ENCODE results near the gene CADPS2. TPM values are rescaled to one million over a fixed set of nuclear protein-coding genes. Genes with fewer than 3 reads are reported as not detected.

The CADPS2 gene
- total RNA-seq, 2 donors from 2014 or later = 12.1 to 13.0 TPM

DNA sequence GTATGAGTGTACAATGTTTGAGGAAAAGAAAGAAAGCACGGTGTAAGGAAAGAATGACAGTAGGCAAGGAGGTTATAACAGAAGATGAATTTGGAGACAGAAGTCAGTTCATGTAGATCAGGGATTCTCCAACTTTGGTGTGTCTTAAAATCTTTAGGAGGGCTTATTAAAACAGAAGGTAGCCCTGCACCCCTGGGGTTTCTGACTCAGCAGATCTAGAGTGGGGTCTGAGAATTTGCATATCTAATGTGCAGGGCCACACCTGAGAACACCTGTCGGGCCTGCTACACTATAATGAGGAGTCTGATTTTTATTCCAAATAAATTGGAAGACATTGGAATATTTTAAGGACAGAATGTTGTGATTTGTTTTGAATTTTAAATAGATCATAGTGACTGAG, 307.9 kb downstream of the CADPS2 start:
- intact Hi-C loops (cut with DNase I, micrococcal nuclease) = no loop called here
- DNase-seq (no peak), ATAC-seq (no peak)

DNA sequence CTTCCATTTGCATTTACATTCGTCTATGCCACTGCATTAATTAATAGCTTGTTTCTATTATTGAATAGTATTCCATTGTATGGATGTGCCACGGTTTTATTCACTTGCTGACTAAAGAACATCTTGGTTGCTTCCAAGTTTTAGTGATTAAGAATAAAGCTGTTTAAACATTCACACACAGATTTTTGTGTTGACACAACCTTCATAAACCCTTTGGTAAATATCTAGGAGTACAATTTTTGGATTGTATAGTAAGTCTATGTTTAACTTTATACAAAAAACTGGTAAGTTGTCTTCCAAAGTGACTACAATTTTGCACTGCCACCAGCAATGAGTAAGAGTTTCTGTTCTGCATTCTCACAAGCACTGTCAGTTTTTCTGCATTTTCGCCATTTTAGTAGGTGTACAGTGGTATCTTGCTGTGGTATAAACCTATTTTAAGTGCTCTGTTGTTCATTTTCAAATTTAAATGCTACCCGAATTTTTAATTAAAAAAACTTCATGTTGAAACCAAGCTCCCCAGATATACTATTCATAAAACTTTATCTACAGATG, 308.7 kb downstream of the CADPS2 start:
- ATAC-seq = no peak
- intact Hi-C loops (cut with DNase I, micrococcal nuclease) = no loop called here
- no peak for DNase-seq

DNA sequence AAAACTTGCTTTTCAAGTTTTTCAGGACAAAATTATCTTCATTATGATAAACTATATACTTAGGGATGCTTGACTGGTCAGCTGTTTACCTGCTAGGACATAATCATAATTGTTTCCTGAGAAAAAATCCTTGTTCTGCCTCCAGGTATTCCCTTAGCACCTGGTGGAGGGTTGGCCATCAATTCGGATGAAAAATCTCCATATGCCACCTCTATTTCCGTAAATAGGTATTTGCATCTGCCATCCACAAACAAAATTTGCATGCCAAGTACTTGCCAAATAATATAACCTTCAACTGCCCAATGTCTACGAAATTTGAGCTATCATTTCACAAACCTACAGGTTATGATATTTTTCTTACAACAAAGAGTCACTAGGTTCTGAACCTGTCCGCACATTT, 313.6 kb downstream of the CADPS2 start:
- intact Hi-C loops (cut with DNase I, micrococcal nuclease) = no loop called here
- ATAC-seq = no peak
- no peak for DNase-seq

DNA sequence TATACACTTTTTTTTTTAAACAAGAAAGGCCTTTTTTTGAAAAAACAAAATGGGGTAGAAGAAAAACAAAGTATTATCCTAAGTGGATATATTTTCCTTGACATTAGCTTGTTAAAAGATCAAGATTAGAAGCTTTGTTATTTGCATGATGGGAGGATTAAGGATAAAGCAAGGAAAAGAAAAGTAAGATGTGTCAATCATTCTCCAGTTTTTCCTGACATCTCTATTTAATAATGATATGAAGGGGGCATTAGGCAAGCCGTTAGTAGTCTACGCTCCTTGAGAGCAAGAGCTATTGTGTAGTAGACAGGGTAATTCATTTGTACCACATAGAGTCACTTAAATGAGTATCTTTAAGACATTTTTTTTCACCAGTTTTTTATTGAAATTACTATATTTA, 324.9 kb downstream of the CADPS2 start:
- intact Hi-C loops (cut with DNase I, micrococcal nuclease) = no loop called here
- DNase-seq (no peak), ATAC-seq (no peak)

DNA sequence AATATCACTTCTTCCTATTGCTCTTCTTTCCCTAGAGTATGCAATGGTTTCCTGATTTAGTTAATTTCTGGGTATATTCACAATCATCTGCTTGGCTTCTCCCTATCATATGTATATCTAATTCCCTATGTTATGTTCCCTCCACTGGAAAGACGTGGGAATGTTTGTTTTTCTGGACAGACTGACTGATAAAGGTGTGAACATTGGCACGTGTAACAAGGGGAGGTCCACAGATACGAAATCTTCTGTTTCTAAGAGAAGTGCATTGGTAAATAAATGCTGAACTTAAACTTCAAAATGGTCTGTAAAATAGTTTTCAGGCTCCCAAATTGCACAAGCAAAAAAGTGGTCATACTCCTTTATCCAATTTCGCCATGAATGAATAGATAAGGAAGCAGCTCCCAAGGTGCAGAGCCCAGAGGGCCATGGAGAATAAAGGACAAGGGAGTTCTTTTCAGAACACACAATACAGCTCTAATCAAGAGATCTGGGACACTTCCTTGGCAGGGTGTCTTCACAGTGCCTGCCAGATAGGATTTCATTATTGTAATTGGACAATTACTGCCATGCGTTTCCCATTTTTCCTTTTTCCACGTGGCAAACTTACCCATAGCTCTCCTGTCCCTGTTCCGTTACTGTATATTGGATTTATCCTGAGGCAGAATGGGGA, 329.3 kb downstream of the CADPS2 start:
- no peak for ATAC-seq
- no peak for DNase-seq
- intact Hi-C loops (cut with DNase I, micrococcal nuclease) = no loop called here

DNA sequence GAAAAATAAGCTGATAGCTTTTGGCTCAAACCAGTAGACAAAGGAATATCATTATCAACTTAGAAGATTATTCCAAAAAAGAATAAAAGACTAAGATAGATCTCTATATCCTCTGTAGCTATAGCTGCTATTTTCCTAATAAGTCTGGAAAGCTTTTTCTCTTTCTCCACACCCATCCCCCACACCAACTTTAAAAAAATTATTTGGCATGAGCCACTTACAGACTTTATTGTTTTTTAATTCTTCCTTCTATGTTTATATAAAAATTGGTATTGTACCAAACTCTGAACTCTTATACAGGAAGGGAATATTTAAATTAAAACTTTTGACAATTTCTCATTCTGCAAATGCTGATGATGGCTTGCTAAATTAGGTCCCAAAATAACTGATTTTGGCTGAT, 330.0 kb downstream of the CADPS2 start:
- DNase-seq = no peak
- no peak for ATAC-seq
- intact Hi-C loops (cut with DNase I, micrococcal nuclease) = no loop called here

DNA sequence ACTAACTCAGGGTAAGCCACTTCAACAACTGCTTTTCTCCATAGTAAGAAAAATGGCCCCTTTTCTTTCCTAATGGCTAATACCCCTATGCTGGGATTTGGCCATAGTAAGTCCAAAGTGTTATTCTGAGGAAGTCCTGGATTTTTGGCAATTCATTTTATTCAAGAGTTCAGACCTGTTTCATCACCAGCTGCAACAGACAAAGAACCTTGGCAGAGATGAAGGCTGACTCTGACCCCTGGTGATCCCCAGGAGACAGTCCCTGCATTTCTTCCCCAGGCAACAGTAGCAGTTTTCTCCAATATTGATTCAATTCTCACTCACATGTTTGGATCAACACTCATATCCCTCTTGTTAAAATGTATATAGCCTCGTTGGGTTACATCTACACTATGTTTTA, 332.5 kb downstream of the CADPS2 start:
- intact Hi-C loops (cut with DNase I, micrococcal nuclease) = no loop called here
- no peak for DNase-seq
- ATAC-seq = no peak

DNA sequence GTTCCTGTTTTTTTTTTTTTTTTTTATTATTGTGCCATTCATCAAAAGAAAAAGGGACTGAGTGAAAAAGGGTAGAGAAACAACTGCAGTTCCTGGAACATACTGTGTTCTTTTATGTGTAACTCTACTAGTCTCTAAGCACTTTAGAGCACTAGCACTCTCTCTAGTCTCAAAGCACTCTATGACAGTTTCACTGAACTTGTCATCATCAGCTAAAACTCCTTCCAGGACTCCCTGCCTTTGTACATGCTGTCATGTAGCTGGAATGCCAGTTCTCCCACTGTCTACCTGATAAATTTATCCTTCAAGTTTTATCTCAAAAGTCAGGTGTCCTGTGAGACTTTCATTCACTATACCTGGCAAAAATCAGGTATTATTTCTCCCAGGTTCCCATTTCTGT, 333.5 kb downstream of the CADPS2 start:
- ATAC-seq (no peak), DNase-seq (no peak)
- intact Hi-C loops (cut with DNase I, micrococcal nuclease) = no loop called here

DNA sequence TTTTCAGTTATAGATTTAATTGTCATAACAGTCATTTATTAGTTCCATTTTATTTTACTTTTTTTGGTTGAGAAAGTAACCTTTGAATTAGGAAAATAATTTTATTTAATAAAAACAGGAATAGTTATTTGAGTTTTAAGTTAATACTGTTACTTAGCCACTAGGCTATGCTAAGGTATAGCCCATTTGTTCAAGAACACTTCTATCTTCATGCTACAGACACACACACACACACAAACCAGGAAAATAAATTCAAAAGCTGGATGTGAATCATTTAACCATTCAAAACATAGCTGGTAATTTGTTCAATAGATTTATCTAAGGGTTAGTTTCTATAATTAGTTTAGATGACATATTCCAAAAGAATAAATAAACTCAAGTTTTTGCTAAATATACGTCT, 335.7 kb downstream of the CADPS2 start:
- ATAC-seq (no peak), DNase-seq (no peak)
- intact Hi-C loops (cut with DNase I, micrococcal nuclease) = no loop called here

DNA sequence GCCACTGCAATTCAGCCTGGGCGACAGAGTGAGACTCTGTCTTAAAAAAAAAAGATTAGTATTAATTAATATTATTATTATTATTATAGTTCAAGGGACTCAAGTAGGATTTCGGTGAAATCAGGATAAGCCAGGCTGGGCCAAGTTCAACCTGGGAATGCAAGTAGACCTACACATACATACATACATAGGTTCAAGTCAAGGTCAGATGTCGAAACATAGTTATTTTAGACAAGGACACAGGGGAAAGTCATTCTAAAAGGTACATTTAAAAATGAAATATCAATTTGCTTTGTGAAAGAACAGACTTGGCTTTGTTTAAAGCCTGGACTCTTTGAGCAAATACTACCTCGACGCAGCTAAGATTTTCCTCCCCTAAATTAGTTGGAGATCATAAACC, 336.7 kb downstream of the CADPS2 start:
- intact Hi-C loops (cut with DNase I, micrococcal nuclease) = no loop called here
- no peak for DNase-seq

DNA sequence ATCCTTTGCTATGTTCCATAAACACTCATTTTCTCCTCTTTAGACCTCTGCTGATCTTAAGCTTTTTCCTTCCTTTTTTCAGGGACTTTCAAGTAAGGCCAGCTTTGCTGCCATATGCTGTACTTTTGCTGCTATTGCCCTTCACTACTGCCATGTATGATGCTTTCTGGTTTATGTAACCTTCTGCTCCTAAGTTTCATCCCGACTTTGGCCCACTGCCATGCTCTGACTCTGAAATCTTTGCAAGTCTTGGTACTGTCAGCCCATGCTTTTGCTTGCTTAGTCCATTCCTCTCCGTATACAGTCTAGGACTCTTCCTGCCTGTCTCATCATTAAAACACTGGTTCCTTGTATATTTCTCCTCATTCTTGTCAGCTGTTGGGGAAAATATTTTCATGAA, 339.8 kb downstream of the CADPS2 start:
- ATAC-seq = no peak
- no peak for DNase-seq

More for the DNA sequence above, 336.7 kb downstream of the CADPS2 start:
- no peak for ATAC-seq

DNA sequence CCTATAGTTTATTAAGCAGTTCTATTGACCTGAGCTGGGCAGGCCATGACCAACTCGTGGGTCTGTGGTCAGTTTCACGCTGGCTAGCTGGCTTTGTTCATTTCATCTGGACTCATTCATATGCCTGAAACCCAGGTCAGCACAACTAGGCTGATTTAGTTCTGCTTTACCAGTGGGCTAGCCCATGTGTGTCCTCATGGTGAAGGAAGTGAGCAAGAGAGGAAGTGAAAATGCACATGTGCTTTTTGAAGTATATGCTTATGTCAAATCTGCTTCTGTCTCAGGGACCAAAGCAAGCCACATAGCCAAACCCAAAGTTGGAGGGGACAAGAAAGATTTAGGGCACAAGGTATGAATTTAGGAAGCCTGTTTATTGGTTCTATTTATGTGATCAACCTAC, 341.8 kb downstream of the CADPS2 start:
- DNase-seq (peak; percentile 4 to 24), ATAC-seq (no peak)
- intact Hi-C loops (cut with DNase I, micrococcal nuclease) = no loop called here

More for the DNA sequence above, 339.8 kb downstream of the CADPS2 start:
- intact Hi-C loops (cut with DNase I, micrococcal nuclease) = no loop called here

DNA sequence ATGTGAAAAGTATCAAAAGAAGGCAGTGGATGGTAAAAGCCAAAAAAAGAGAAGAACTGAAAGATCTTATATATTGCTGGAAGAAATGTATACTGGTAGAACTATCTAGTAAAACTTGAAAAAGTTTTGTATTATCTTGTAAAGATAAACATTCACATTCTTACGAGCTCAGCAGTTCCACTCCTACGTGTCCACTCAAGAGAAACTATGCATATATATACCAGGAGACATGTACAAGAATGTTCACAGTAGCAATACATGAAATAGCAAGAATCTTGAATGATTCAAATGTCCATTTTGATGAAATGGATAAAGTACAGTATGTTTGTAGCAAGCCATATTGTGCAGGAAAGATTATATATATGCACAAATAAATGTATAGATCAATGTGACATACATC, 342.4 kb downstream of the CADPS2 start:
- no peak for DNase-seq
- intact Hi-C loops (cut with DNase I, micrococcal nuclease) = no loop called here
- ATAC-seq = no peak

DNA sequence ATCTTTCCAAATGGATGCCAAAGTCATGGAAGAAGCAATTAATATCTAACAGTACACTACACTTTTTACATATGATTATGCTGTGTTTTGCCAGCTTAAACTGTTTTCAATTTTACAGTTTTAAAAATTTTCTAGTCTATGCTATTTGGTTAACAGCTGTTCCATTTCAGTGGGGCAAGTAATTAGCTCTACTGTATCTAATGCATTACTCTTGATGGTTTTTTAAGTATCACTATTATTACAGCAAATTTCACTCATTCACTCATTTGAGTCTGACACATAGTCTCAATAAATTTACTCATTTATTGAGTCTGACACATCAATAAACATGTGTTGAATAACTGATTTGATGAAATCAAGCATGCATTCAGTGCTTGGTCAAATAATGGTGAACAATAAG, 343.1 kb downstream of the CADPS2 start:
- ATAC-seq = no peak
- intact Hi-C loops (cut with DNase I, micrococcal nuclease) = no loop called here

DNA sequence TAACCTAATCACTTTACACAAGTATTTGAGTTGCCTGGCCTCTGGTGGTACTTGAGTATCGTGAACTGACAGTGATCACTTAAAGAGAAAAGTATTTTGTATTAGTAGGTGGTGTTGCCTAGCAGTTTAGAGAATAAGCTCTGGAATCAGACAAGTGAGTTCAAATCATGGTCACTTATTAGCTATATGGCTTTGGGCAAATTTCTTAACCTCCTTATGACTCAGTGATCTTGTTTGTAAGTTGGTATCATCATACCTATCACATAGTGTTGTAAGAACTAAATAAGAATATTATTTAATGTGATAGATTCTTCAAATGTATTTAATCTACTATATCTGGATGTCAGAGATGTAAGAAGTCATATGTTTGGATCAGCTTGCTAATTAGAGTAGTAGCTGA, 351.2 kb downstream of the CADPS2 start:
- DNase-seq (no peak), ATAC-seq (no peak)
- intact Hi-C loops (cut with DNase I, micrococcal nuclease) = loop anchor here in 1 of 2 donors (10.0 kb wide), 1 partner anchor 320 kb away; no protein-coding TSS in a partner anchor

More for the DNA sequence above, 343.1 kb downstream of the CADPS2 start:
- DNase-seq = no peak

DNA sequence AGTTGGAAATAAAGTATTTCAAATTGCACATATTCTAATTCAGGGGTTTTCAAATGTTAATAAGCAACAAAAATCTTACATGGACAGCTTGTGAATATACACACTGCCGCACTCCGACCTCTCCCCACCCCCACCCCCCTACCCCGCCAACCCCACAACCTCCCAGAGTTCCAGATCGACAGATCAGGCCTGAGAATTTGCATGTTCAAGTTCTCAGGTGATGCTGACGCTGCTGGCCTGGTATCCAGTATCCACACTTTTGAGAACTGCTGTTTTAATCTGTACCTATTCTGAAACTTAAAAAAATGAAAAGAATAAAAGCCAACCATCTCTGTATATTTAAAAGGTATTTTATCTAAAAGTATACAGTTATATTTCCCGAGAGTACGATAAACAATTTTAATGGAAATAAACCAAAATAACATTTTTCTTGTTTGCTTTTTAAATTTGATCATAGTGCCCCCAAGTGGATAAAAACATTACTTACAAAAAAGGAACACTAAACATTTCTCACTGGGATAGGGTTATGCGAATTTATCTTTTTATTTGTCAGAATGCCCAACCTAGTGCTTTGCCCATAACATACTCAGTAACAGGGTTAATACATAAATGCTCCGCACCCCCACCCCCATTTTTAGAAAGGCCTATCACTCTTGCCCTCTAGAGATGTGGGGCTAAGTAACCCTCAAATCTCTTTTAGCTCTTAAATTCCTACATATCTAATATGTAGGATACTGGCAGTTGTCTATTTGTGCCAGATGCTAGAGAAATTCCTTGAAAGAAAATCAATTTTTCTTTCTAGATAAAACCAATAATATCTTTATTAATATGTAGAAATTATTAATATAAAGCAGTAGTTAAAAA, 353.6 kb downstream of the CADPS2 start:
- intact Hi-C loops (cut with DNase I, micrococcal nuclease) = loop anchor here (5.0 to 10.0 kb wide), 2 partner anchors 315 to 318 kb away; no protein-coding TSS in a partner anchor
- no peak for DNase-seq
- ATAC-seq = no peak

DNA sequence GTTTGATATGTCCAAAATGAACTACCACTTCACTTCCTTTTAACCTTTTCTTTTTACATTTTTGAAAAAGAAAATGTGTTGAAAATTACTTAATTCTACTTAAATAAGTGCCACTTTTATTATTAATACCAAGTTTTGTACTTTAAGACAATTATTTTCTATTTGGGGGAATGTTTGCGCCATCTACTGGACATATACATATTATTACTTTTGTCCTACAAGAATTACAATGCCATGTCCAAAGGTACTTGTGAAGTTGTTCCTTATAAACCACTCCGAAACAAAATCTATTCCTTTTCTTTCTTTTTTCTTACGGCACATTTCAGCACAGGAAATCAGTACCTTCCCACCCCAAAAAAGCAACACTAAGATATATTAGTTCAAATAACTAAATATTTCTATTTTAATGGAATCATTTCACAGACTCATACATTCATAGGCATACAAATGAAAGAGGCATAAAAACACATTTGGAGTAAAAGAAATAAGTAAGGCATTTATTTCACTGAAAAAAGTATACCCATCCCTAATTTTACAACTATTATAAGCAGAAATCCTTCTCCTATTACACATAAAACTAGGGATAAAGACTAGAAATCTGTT, 357.3 kb downstream of the CADPS2 start:
- intact Hi-C loops (cut with DNase I, micrococcal nuclease) = no loop called here
- ATAC-seq = peak; percentile 40
- no peak for DNase-seq

DNA sequence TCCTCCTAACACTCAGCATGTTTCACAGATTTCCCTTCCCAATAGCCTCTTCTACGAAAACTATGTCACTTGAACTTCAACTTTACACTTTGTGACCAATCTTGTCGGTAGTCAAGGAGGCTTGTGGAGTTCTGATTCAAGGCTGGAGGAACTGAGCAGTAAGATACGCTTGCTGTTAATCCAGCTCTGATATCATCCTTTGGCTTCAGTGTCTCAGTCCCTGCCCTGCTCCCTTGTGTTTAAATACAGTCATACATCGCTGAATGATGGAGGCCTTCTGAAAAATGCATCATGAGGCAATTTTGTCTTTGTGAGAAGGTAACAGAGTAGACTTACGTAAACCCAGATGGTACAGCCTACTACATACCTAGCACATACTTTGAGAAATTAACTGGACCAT, 360.9 kb downstream of the CADPS2 start:
- ATAC-seq (no peak), DNase-seq (no peak)
- intact Hi-C loops (cut with DNase I, micrococcal nuclease) = no loop called here

DNA sequence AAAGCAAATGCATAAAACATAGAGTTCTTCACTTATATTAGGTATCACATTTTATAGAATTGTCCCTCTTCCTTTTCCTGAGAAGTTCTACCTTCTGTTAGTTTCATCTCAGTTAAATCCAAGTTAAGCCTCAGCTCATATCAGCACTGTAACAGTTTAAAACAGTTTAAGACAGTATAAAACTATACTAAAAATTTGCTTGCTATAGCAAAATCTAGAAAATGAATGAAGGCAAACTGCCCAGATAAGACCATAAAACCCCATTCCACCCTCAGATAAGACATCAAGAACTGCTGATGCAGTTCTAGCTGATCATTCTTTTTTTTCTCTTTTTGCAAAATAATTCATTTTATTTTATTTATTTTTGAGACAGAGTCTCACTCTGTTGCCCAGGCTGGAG, 364.5 kb downstream of the CADPS2 start:
- ATAC-seq = no peak
- intact Hi-C loops (cut with DNase I, micrococcal nuclease) = no loop called here

More for the DNA sequence above, 364.5 kb downstream of the CADPS2 start:
- DNase-seq = no peak
